ENCODE measurements around the gene C13orf42. TPM values are rescaled to one million over a fixed set of nuclear protein-coding genes. Genes with fewer than 3 reads are reported as not detected.

The C13orf42 gene
- total RNA-seq, 4 donors from 2014 or later: not detected

DNA sequence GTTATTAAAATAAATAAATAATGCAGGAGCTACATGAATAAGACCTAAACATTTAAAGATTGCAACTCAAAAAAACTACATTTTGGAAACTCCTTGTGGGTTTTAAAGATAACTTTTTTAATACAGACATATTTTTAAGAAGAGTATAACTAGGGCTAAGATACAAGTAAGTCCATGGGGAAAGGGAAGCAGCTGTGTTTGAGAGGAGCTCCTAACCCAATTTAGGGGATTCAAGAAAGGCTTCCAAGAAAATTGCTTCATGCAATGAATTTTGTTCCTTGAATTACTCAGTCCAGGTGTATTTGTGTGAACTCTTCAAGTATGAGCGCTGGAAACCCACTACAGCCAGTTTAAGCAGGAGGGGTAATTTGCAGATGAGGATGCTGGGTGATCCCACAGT is 44.1 kb upstream of the C13orf42 start:
- intact Hi-C loops (cut with DNase I; ENCODE audit: low total_unique reads): no loop called here
- H3K9me3 ChIP-seq: no peaks in the 10 kb centered on the region
- TF ChIP-seq CTCF (IDR thresholded peaks at IDR 0.05) (no peak), POLR2A (IDR thresholded peaks at IDR 0.05) (no peak)
- DNase-seq: no peak
- no peak overlapping the region for H3K4me3 ChIP-seq
- no peaks in the 10 kb centered on the region for H3K27me3 ChIP-seq
- H3K27ac ChIP-seq: no peak overlapping the region
- H3K4me1 ChIP-seq: no peaks in the 10 kb centered on the region
- H3K36me3 ChIP-seq: no peaks in the 10 kb centered on the region

- Histone ChIP-seq H3K27me3 (no peaks in the 10 kb centered on the region), H3K36me3 (no peaks in the 10 kb centered on the region), H3K4me1 (no peaks in the 10 kb centered on the region), H3K27ac (no peak overlapping the region), H3K9me3 (no peaks in the 10 kb centered on the region), H3K4me3 (no peak overlapping the region)
- intact Hi-C loops (cut with DNase I; ENCODE audit: low total_unique reads): no loop called here
- TF ChIP-seq POLR2A (IDR thresholded peaks at IDR 0.05) (no peak), CTCF (IDR thresholded peaks at IDR 0.05) (no peak)
- no peak for DNase-seq
Observed at GRCh38 chr13:51154029-51154555, 43.0 kb upstream of the C13orf42 start.

- no peaks in the 10 kb centered on the region for H3K4me1 ChIP-seq
- TF ChIP-seq POLR2A (IDR thresholded peaks at IDR 0.05) (no peak), CTCF (IDR thresholded peaks at IDR 0.05) (no peak)
- no peaks in the 10 kb centered on the region for H3K36me3 ChIP-seq
- H3K27ac ChIP-seq: no peak overlapping the region
- intact Hi-C loops (cut with DNase I; ENCODE audit: low total_unique reads): no loop called here
- no peaks in the 10 kb centered on the region for H3K9me3 ChIP-seq
- DNase-seq: no peak
- no peak overlapping the region for H3K4me3 ChIP-seq
- no peaks in the 10 kb centered on the region for H3K27me3 ChIP-seq
Observed at GRCh38 chr13:51153527-51153926, 42.5 kb upstream of the C13orf42 start.

- DNase-seq: no peak
- Histone ChIP-seq H3K4me3 (no peak overlapping the region), H3K4me1 (no peaks in the 10 kb centered on the region), H3K27me3 (no peaks in the 10 kb centered on the region), H3K36me3 (no peaks in the 10 kb centered on the region), H3K9me3 (no peaks in the 10 kb centered on the region), H3K27ac (no peak overlapping the region)
- intact Hi-C loops (cut with DNase I; ENCODE audit: low total_unique reads): no loop called here
- TF ChIP-seq POLR2A (IDR thresholded peaks at IDR 0.05): no peak
- no peak for TF ChIP-seq CTCF (IDR thresholded peaks at IDR 0.05)
Observed at GRCh38 chr13:51152701-51153100, 41.6 kb upstream of the C13orf42 start.

GRCh38 chr13:51151463-51151862 is 40.4 kb upstream of the C13orf42 start:
- Histone ChIP-seq H3K27ac (no peak overlapping the region), H3K9me3 (no peaks in the 10 kb centered on the region), H3K27me3 (no peaks in the 10 kb centered on the region), H3K4me3 (no peak overlapping the region), H3K36me3 (no peaks in the 10 kb centered on the region), H3K4me1 (no peaks in the 10 kb centered on the region)
- intact Hi-C loops (cut with DNase I; ENCODE audit: low total_unique reads): no loop called here
- TF ChIP-seq POLR2A (IDR thresholded peaks at IDR 0.05) (no peak), CTCF (IDR thresholded peaks at IDR 0.05) (no peak)
- no peak for DNase-seq
